Esophagus squamous epithelium (tissue), 5 donors: ENCODE measurements around the gene C19orf44. TPM values are rescaled to one million over a fixed set of nuclear protein-coding genes. Genes with fewer than 3 reads are reported as not detected.

Experiments used
- DNase-seq: peaks from one replicate; lab custom pipeline; 2025; lab: John Stamatoyannopoulos, UW
- H3K27ac ChIP-seq, 4 donors: fragments of 200-600 bp; sonication (generic); one replicate each; pipeline ENCODE4 v1.5.1; 2016 to 2019; ENCODE audit warnings: mild to moderate bottlenecking in 1 of 4
- H3K27me3 ChIP-seq, 4 donors: fragments of 200-600 bp; sonication (generic); 1 replicate in 3 of 4; 2 replicates in 1 of 4; pipeline versions ENCODE4 v1.5.1 to v1.6.0; 2017 to 2021; ENCODE audit warnings: antibody characterized with exemption in 1 of 4
- H3K36me3 ChIP-seq, 3 donors: fragments of 200-600 bp; sonication (generic); one replicate each; pipeline ENCODE4 v1.5.1; 2016 to 2019
- H3K4me1 ChIP-seq, 3 donors: fragments of 200-600 bp; sonication (generic); one replicate each; pipeline ENCODE4 v1.5.1; 2017 to 2019
- H3K4me3 ChIP-seq, 4 donors: fragments of 200-600 bp; sonication (generic); 1 replicate in 3 of 4; 2 replicates in 1 of 4; pipeline ENCODE4 v1.5.1; 2016 to 2019; ENCODE audit warnings: mild to moderate bottlenecking in 2 of 4, moderate library complexity in 1 of 4
- H3K9me3 ChIP-seq, 3 donors: fragments of 200-600 bp; sonication (generic); one replicate each; pipeline ENCODE4 v1.5.1; 2016 to 2019
- POLR2A ChIP-seq, 4 donors: fragments of 450-650 bp; IDR thresholded peaks; one replicate each; pipeline ENCODE4 v1.6.1; 2017; ENCODE audit warnings: antibody characterized with exemption in 4 of 4, mild to moderate bottlenecking in 4 of 4, moderate library complexity in 3 of 4
- WGBS, 2 donors: methylation state at CpG; one replicate each; pipeline ENCODE4 v1.1.5; 2018; 5-methylcytosine and 5-hydroxymethylcytosine counted together
- intact Hi-C: fragments of 100-400 bp; cut with DNase I; formaldehyde crosslinking; loops from one replicate; pipeline ENCODE4 v1.15.0; 2022
- total RNA-seq, 4 donors: library from RNA; depleted of rRNA; stranded (reverse); fragments of >200 nt; gene quantifications; one replicate each; pipeline ENCODE4 v1.1.0, GENCODE V29; 2016
- TF ChIP-seq, protein P1 (sequence below), 6 experiments: fragments of 450-650 bp in 4 of 6; fragments of 200-600 bp in 2 of 6; sonication (generic) in 2 of 6; IDR thresholded peaks; one replicate each; pipeline ENCODE4 v1.5.1; 2016 to 2019; ENCODE audit warnings: antibody characterized with exemption in 6 of 6, mild to moderate bottlenecking in 4 of 6, moderate library complexity in 4 of 6
- donor health status: DM: yes; HTN: yes; CAD: no.

Gene C19orf44
- total RNA-seq, 4 donors from 2014 or later, result 2.5 to 10.0 (median 4.2) TPM

DNA sequence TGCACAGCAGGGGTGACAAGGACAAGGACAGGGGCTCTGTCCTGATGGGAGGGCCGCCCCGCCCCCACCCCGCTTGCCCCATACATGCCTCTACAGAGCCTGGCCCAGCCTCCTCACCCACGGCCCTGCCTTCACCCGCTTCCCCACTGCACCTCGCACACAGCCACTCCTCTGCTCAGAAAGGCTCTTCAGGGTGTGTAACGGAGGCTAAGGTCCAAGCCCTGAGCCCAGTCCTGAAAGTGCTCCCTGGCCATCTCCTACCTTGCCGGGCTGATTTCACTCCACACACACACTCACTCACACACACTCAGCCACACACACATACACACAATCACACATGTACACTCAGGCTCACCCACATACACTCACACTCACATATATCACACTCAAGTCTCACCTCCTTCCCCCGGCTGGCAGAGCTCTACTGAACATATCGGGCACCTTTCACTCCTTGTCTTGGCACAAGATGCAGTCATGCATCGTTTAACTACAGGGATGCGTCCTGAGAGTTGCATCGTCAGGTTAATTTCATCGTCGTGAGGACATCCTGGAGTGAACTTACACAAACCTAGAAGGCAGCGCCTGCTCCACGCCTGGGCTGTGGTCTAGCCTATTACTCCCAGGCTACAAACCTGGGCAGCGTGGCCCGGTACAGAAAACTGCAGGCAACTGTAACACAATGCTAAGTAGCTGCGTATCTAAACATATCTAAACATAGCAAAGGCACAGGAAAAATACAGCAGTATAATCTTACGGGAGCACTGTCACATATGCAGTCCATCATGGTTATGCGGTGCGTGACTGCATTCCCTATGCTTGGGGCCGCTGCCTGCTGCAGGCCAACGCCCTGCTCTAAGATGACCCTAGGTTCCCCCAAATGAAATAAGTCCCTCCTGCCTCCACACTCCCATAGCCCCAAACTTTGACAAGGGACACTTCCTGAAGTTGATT lies 37.5 kb upstream of the C19orf44 start:
- peak overlapping the region in 3 of 4 donors; percentile 41 to 77 (median 63) for H3K27ac ChIP-seq
- no peaks in the 10 kb centered on the region for H3K36me3 ChIP-seq
- no peak for DNase-seq
- no peaks in the 10 kb centered on the region for H3K27me3 ChIP-seq
- no peaks in the 10 kb centered on the region for H3K9me3 ChIP-seq
- H3K4me3 ChIP-seq, result no peak overlapping the region
- intact Hi-C loops, result no loop called here
- peaks cover 28 to 82% (median 34%) of the 10 kb centered on the region in 3 donors for H3K4me1 ChIP-seq
- no peak for TF ChIP-seq POLR2A (IDR thresholded peaks at IDR 0.05)
- TF ChIP-seq, protein P1, sequence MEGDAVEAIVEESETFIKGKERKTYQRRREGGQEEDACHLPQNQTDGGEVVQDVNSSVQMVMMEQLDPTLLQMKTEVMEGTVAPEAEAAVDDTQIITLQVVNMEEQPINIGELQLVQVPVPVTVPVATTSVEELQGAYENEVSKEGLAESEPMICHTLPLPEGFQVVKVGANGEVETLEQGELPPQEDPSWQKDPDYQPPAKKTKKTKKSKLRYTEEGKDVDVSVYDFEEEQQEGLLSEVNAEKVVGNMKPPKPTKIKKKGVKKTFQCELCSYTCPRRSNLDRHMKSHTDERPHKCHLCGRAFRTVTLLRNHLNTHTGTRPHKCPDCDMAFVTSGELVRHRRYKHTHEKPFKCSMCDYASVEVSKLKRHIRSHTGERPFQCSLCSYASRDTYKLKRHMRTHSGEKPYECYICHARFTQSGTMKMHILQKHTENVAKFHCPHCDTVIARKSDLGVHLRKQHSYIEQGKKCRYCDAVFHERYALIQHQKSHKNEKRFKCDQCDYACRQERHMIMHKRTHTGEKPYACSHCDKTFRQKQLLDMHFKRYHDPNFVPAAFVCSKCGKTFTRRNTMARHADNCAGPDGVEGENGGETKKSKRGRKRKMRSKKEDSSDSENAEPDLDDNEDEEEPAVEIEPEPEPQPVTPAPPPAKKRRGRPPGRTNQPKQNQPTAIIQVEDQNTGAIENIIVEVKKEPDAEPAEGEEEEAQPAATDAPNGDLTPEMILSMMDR (IDR thresholded peaks at IDR 0.05), result no peak
- whole genome bisulfite sequencing, 2 donors, result 52 to 61% methylated on average over 20 to 23 of the region's 25 CpGs

DNA sequence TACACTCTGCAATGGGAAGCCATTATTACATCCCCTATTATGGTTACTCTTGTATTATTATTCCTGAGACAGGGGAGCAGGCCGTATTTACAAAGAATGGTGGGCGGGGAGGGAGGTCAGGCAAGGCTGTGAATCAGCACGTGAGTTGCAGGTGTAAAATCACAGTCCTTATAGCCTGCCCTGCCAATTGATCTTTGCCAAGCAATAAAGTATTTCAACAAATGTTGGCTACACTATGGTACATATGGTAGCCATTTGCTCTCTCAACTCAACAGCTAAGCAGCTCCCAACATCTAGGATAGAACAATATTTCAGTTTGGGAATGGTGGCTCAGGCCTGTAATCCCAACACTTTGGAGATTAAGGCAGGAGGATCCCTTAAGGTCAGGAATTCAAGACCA lies 36.5 kb upstream of the C19orf44 start:
- H3K4me1 ChIP-seq, result peaks cover 28 to 80% (median 34%) of the 10 kb centered on the region in 3 donors
- intact Hi-C loops, result no loop called here
- H3K4me3 ChIP-seq, result no peak overlapping the region
- WGBS, 2 donors, result 60 to 85% methylated on average over 3 of the region's 3 CpGs
- no peaks in the 10 kb centered on the region for H3K27me3 ChIP-seq
- no peaks in the 10 kb centered on the region for H3K9me3 ChIP-seq
- no peaks in the 10 kb centered on the region for H3K36me3 ChIP-seq
- TF ChIP-seq, protein P1 (IDR thresholded peaks at IDR 0.05), result no peak
- TF ChIP-seq POLR2A (IDR thresholded peaks at IDR 0.05), result no peak
- no peak overlapping the region for H3K27ac ChIP-seq
- no peak for DNase-seq

DNA sequence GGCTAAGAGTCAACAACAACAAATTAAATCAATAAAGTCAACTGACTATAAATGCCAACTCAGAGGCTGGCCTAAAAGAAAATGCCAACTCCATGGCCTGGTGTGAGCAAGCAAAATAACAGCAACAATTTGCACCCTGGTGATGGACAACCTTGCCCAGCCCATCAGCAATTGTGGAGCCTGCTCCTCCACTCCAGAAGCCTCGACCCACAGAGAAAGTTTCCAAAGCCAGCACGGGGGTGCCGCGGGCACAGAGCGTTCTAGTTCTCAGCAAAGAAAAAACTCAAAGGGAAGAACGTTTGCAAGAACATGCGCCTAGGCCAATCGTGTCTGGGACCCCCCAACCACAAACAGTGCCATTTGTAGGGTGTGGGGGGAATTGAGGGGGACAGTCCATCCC lies 35.7 kb upstream of the C19orf44 start:
- intact Hi-C loops, result no loop called here
- Histone ChIP-seq H3K4me1 (peaks cover 28 to 80% (median 34%) of the 10 kb centered on the region in 3 donors), H3K27ac (no peak overlapping the region), H3K27me3 (no peaks in the 10 kb centered on the region), H3K36me3 (peaks cover 0 to 7% (median 0%) of the 10 kb centered on the region in 3 donors), H3K9me3 (no peaks in the 10 kb centered on the region), H3K4me3 (no peak overlapping the region)
- WGBS, 2 donors, result 81 to 88% methylated on average over 8 of the region's 8 CpGs
- DNase-seq, result no peak
- TF ChIP-seq, protein P1 (IDR thresholded peaks at IDR 0.05), result no peak
- no peak for TF ChIP-seq POLR2A (IDR thresholded peaks at IDR 0.05)

DNA sequence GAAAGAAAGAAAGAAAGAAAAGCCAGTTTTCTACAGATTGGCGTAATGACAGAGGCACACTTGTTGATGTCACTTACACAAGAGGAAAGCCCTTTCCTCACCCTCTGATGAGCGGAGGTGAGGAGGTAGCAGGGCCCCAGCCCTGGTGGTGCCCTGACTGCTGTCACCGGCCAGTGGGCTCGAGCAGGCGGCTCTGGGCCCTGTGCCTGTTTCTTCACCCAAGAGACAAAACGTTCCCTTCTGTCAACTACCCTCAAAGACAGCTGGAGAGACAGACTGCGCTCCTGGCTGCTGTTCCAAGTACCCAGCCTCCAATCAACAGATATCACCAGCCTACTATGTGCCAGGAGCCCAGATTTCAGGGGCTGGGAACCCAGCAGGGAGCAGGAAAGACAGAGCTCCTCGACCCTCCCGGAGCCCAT lies 34.6 kb upstream of the C19orf44 start:
- Histone ChIP-seq H3K27me3 (no peaks in the 10 kb centered on the region), H3K27ac (peak overlapping the region in 3 of 4 donors; percentile 52 to 82 (median 74)), H3K4me3 (no peak overlapping the region), H3K9me3 (no peaks in the 10 kb centered on the region), H3K36me3 (peaks cover 0 to 8% (median 0%) of the 10 kb centered on the region in 3 donors), H3K4me1 (peaks cover 28 to 73% (median 30%) of the 10 kb centered on the region in 3 donors)
- 81 to 85% methylated on average over 3 of the region's 9 CpGs for WGBS, 2 donors
- TF ChIP-seq, protein P1 (IDR thresholded peaks at IDR 0.05), result no peak
- no peak for TF ChIP-seq POLR2A (IDR thresholded peaks at IDR 0.05)
- DNase-seq, result no peak
- intact Hi-C loops, result no loop called here

DNA sequence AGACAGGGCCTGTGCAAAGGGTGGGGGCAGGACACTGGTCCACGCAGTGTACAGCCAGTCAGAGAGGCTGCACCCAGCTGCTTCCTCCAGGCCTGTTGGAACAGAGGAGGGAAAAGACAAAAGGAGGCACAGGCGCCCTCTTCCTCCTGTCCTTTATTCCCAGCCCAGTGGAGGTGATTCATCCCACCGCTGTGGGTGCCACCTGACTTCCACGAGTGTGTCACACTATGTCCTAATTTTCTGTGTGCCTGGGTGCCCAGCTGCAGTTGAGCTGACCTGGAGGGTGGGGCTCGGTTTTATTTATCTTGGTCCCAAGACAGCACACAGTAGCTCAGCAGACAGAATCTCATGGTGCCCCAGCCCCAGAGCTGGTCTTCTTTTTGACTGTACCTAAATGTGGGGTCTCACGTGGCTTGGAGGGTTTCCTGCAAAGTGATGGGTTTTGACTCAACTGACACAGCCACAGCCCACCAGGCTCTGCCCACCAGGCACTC lies 33.4 kb upstream of the C19orf44 start:
- no peak for TF ChIP-seq POLR2A (IDR thresholded peaks at IDR 0.05)
- TF ChIP-seq, protein P1 (IDR thresholded peaks at IDR 0.05), result no peak
- Histone ChIP-seq H3K27ac (peak overlapping the region; percentile 48 to 82 (median 63)), H3K4me1 (peaks cover 16 to 68% (median 18%) of the 10 kb centered on the region in 3 donors), H3K4me3 (no peak overlapping the region), H3K9me3 (no peaks in the 10 kb centered on the region), H3K36me3 (peaks cover 0 to 14% (median 0%) of the 10 kb centered on the region in 3 donors), H3K27me3 (no peaks in the 10 kb centered on the region)
- intact Hi-C loops, result no loop called here
- 32 to 39% methylated on average over 4 to 6 of the region's 6 CpGs for WGBS, 2 donors
- no peak for DNase-seq
